Measurements from ENCODE around the gene SHCBP1.
"Not testable (repeated sequence)": the region's sequence is repeated elsewhere in the genome, so short reads cannot be mapped to it uniquely, and the experiment has no call there.

Gene SHCBP1

GRCh38 chr16:46621006-46621933 lies at the start of gene SHCBP1:
Gene SHCBP1 (minus strand): TSS chr16:46621379. CDS start chr16:46621359, 20 bp downstream.
- DNase-seq, result peak; percentile 34

GRCh38 chr16:46662123-46662522 lies 40.9 kb upstream of the SHCBP1 start:
- DNase-seq, result no peak

GRCh38 chr16:46658925-46659324 lies 37.7 kb upstream of the SHCBP1 start:
- no peak for DNase-seq

GRCh38 chr16:46651305-46651704 lies 30.1 kb upstream of the SHCBP1 start:
- DNase-seq, result no peak

- no peak for DNase-seq
Measured at GRCh38 chr16:46650254-46650623, 29.1 kb upstream of the SHCBP1 start.

- DNase-seq, result no peak
Measured at GRCh38 chr16:46649588-46650253, 28.5 kb upstream of the SHCBP1 start.

- DNase-seq, result no peak
Measured at GRCh38 chr16:46648656-46649055, 27.5 kb upstream of the SHCBP1 start.

GRCh38 chr16:46638947-46639925 lies 18.1 kb upstream of the SHCBP1 start:
- no peak for DNase-seq

GRCh38 chr16:46632778-46633733 lies 11.9 kb upstream of the SHCBP1 start:
- peak; percentile 1 for DNase-seq

- DNase-seq, result no peak
Measured at GRCh38 chr16:46629331-46630219, 8.4 kb upstream of the SHCBP1 start.

- DNase-seq, result no peak
Measured at GRCh38 chr16:46627746-46628145, 6.6 kb upstream of the SHCBP1 start.

- DNase-seq, result not testable (repeated sequence)
Measured at GRCh38 chr16:46626681-46627080, 5.5 kb upstream of the SHCBP1 start.

- DNase-seq, result not testable (repeated sequence)
Measured at GRCh38 chr16:46624862-46625261, 3.7 kb upstream of the SHCBP1 start.

GRCh38 chr16:46623707-46624106 lies 2.5 kb upstream of the SHCBP1 start:
- not testable (repeated sequence) for DNase-seq

- DNase-seq, result not testable (repeated sequence)
Measured at GRCh38 chr16:46623246-46623645, 2.1 kb upstream of the SHCBP1 start.

- no peak for DNase-seq
Measured at GRCh38 chr16:46621934-46622676, 926 bp upstream of the SHCBP1 start.

- DNase-seq, result no peak
Measured at GRCh38 chr16:46620266-46621005, 743 bp downstream of the SHCBP1 start.

- DNase-seq, result no peak
Measured at GRCh38 chr16:46618516-46618915, 2.7 kb downstream of the SHCBP1 start.

- no peak for DNase-seq
Measured at GRCh38 chr16:46614006-46614405, 7.2 kb downstream of the SHCBP1 start.
